Activated CD8-positive, alpha-beta memory T cell treated with anti-CD3 and anti-CD28 coated beads for 48 hours (primary cell): ENCODE results near the gene LOXHD1.
A peak's percentile ranks its signal among the peaks of the same experiment; 100 is the strongest.

Source experiments
- DNase-seq, 3 experiments: peaks; one replicate each; pipeline ENCODE4 v3.0.0-alpha.2; 2020; ENCODE audit warnings: low read depth in 2 of 3, low spot score in 2 of 3

Gene LOXHD1

DNA sequence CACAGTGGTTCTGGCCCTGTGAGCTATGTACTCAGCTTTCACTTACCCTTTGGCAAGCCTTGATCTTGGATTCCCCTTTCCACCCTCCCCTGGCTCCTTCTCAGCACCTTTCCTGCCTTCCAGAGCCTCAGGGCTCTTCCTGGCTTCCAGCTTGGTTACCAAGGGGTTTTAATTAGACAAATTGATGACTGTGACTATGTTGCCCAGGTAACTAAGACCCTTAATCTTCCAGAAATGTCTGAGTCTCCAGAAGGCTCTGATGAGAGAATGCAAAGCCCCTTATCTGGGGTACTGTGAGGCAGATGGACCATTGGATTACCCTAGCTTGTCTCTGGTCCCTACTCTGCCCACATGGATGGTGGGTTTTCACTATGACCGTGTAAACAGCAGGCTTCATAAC is 174.2 kb downstream of the LOXHD1 start:
- no peak for DNase-seq

DNA sequence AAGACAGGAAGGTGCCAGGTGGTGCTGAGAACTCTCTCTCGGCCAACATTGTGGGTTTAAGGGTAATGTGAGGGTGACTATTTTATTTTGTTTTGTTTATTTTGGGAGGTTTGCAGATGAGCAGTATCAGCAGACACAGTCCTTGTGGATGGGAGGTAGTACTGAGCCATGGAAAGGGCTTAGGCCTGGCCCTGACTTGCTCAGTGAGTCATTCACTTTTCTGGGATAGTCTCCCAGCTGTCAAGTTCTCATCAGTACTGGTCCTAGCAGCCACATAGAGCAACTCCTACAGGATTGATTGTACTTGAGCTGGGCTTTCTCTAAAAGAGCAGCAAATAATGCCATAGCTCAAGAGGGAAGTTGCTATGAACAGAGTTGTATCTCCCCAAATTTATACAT is 175.2 kb downstream of the LOXHD1 start:
- DNase-seq, result no peak

DNA sequence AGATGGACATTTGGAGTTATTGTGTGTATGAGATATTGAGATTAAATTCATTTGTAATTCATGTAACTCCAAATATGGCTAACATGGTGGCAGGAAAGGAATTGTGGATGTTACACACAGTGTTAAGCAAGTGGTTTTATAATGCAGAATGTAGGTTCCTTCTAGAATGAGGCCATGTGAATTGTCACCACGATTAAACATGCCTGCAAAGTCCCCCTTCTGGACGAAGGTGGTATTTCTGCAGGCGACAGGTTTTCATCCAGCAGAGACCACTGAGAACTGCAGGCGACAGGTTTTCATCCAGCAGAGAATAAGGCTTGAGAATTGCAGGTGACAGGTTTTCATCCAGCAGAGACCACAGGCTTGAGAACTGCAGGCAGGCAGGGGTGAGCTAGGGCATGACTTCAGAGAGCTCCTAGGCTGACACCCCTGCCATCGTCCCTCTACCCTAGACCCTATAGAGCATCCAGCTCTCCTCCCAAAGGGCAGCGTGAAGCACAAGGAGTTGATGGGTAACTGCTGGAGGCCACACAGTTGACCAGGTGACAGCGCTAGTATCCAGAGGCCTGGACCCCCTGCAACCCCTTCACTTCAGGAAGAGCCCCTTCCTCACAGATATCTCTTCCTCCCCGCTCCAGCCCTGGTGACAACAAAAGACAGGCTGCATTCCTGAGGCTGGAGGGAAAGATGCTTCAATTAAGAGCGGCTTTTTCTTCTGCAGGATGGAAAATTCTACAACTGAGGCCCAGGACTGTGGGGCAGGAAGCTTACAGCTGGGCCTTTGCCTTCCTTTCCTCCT is 175.8 kb downstream of the LOXHD1 start:
- DNase-seq, result peak in 1 of 3 experiments; percentile 35

DNA sequence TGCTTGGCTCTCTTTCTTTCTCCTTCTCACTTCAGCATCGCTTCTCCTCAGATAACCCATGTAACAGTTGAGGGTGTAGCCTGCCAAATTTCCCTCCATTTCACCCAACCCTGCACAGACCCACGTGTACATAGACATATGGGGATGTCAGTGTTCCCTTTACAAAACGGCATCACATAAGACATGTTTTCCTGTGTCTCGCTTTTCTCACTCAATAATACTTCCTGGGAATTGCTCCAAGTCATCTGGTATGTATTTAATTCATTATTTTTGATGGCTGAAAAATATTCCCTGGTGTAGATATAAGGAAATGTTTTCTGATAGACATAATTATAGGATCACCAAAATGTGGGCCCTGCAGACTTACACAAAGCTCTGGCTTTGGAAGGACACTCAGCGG is 176.8 kb downstream of the LOXHD1 start:
- no peak for DNase-seq

DNA sequence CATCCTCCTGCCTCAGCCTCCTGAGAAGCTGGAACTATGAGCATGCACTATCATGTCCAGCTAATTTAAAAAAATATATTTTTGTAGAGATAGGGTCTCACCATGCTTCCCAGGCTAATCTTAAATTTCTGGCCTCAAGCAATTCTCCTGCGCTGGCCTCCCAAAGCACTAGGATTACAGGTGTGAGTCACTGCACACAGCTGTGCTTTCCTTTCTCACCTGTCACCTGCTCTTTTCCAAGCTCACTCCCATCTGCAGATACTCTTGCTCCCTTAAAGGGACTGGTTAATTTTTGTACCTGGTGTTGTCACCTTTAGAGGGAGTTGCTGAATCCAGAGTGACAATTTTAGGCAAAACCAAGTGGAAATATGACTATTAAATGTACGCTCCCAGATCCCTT is 178.2 kb downstream of the LOXHD1 start:
- DNase-seq, result no peak

DNA sequence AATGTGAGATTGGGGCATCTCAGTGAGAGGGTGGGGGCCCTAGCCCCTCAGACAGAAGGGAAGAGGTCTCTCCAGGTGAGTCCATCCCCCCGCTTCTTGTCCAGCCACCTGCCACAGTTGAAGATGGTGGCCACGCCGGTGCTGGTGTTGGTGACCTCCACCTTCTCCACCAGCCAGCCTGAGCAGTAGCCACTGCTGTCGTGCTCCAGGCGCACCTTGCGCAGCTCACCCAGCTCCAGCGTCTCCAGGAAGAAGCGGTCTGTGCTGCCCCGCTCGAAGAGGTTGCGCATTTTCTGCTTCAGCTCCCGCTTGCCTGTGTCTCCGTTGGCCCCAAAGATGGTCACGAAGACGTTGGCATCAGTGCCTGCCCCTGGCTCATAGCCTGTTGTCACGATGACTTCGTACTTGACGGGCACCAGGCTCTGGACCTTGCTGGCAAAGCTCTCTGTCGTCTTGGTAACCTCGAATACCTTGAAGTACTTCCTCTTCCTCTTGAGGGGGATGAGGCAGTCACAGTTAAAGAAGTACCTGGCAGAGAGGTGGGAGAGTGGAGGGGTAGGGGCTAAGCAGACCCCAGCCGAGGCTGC is 179.5 kb downstream of the LOXHD1 start:
- DNase-seq, result no peak

DNA sequence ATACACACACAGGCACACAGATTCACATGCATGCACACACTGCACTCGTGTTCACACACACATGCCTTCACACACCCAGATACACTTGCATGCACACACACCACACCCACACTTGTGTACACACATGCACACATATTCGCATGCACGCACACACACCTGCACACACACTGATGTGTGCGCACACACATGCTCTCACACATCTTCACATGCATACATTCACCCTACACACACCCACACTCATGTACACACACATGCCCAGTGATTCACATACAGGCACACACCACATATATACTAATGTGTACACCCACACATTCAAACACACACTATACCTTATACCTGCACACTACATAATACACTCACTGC is 181.6 kb downstream of the LOXHD1 start:
- no peak for DNase-seq

DNA sequence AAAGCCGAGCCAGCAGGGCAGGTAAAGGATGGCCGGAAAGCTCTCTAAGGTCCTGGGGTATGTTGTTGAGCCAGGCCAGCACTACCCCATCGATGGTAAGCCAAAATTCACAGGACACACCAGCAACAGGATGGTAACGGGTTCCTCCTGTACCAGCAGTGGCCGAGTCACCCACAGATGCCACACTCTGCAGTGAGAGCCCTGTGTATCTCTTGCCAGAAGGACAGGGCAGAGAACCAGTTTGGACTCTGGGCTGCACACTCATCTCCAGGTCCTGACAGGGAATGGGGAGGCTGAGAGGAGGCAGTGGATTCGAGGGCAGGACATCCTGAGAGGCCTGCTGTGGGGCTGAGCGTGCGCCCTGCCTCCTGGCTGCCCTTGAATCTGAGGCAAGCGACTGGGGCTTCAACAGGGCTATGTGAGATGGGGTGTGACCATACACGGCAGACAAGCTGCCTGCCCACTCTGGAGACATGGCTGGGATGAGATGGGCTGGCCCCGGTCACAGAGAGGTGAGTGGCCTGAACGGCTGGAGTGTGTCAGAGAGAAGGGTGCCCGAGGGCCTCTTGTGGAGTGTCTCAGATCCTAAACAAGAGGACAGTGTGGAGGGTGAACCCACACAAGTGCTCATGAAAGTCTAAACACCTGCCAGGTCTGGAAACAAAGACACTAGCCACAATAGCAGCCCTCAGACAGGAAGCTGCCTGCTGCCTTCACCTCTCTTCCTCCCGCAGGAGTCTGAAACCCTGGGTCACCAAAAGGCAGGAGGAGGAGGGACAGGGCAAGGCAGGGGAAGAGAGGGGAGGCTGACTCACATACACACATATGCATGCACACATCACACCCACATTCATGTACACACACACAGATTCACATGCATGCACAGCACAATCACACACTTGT is 182.3 kb downstream of the LOXHD1 start:
- DNase-seq, result no peak

DNA sequence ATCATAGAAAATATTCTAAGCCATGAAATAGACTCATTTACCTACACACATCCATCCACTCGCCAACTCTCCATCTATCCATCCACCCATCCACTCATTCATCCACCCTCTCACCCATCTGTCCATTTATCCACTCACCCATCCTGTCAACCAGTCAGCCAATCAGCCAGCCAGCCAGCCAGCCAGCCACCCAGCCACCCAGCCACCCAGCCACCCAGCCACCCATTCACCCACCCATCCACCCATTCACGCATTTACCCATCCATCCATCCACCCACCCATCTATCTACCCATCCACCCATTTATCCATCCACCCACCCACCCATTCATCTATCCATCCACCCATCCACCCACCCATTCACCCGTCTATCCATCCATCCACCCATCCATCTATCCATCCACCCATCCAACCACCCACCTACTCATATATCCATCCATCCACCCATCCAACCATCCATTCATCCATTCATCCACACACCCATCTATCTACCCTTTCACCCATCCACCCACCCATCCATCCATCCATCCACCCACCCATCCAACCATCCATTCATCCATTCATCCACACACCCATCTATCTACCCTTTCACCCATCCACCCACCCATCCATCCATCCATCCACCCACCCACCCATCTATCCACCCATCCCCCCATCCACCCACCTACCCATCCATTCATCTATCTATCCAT is 185.1 kb downstream of the LOXHD1 start:
- no peak for DNase-seq

DNA sequence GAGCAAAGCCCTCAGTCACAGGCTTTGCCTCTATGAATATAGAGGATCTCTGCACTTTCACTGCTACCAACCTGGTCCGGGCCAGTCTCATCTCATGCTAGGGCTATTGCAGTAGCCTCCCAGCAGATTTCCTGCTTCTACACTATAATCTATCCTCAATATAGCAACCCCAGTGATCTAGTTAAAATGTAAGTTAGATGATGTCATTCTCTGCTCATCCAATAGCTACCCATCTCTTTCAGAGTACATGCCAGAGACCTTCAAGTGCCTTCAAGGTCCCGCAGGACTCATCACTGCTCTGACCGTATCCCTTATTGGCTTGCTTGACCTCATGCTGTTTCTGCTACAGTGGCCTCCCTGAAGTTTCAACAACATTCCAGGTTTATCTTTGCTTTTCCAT is 186.3 kb downstream of the LOXHD1 start:
- DNase-seq, result no peak

DNA sequence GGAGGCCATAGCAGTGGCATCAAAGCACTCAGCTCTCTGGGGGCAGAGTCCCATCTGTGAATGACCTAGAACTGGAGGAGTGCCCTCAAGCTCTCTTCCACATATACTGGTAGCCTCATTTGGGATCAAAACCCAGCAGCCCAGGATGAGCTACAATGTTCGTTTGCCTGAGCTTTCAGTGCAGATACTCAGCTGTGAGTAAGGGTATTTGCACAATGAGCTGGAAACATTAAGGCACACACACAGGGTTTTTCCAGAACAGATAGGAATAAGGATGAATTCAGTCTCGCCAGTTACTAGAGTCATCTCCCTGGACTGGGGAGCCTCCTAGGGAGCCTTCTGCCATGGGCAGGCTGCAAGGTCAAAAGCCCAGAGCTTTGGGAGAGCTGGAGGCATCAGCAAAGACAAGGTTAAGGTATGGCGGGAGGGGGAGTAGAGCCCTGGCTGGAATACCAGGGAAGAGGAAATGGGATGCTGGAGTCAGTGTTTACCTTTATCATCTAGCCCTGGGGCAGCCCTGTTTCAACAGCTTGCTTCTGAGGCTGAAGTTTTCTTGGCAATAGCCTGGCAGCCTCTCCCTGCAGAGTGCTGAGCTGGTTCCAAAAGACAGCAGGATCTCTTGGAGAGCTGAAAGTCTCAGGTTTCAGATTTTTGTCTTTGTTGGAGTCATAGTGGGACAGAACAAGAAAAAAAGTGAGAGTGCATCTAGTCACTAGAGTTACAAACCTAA is 187.7 kb downstream of the LOXHD1 start:
- DNase-seq, result no peak

DNA sequence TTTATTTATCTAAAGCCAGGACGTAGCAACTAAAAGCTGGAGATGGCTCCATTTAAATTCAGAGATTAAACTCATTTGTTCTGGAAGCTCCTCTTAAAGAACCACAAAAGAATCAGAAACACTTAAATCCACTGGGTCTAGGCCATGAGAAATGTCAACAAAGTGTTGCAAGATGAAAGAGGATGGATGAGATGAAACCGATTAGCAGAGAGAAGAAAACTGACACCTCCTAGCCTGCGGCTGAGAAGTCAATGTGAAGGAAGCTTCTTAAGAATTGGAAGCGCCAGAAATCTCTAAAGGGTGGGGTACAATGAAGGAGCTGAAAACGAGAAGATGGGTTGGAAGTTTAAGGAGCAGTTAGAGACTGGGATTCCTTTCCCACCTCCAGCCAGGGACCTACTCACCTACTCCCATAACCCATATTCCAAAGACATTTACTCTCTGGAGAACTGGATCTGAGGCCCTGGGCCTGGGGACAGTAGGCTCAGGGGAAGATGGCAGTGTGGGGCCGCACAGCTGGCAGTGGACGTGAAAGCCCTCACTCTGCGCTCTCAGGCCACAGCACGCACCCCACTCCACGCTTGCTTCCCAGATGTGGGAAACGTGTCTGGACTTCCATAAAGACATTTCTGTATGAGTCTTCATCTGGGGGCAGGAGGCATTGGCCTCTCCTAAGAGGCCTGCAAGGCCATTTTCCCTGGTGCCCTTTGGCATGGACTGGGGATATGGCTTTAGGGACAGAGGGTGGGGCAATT is 188.4 kb downstream of the LOXHD1 start:
- DNase-seq, result no peak

DNA sequence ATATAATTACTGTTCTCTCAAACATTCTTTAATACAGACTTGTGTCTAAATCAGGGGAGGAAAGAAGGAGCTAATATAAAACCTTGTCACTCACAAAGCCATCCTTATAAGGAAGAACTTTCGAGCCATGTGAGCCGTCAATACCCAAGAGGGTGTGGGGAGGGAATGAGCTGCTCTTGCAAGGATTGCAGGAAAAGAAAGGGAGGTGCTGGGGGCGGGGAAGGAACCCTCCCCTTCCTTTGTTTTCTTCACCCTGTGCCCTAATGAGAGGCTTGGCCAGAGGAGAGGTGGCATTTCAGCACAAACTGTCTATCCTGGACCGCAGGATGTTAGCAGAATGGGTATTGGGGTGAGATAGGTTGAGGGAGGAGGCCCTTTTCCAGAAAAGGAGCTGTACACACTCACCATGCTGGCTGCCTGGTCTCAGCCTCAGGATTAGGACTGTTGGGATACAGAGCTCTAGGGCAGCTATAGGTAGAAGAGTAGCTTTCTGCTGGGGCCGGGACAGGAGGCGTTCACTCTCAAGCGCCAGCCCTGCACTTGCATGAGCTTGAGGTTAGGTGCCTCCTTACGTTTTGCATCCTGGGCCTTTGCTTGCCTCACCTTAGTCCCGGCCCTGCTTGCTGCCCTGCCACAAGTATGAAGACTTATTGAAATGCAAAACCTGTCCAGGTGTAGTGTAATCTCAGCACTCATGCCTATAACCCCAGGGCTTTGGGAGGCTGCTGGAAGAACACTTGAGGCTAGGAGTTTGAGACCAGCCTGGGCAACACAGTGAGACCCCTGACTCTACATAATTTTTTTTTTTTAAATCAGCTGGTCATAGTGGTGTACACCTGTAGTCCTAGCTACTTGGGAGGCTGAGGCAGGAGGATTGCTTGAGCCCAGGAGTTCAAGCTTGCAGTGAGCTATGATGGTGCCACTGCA is 190.5 kb downstream of the LOXHD1 start:
- no peak for DNase-seq

DNA sequence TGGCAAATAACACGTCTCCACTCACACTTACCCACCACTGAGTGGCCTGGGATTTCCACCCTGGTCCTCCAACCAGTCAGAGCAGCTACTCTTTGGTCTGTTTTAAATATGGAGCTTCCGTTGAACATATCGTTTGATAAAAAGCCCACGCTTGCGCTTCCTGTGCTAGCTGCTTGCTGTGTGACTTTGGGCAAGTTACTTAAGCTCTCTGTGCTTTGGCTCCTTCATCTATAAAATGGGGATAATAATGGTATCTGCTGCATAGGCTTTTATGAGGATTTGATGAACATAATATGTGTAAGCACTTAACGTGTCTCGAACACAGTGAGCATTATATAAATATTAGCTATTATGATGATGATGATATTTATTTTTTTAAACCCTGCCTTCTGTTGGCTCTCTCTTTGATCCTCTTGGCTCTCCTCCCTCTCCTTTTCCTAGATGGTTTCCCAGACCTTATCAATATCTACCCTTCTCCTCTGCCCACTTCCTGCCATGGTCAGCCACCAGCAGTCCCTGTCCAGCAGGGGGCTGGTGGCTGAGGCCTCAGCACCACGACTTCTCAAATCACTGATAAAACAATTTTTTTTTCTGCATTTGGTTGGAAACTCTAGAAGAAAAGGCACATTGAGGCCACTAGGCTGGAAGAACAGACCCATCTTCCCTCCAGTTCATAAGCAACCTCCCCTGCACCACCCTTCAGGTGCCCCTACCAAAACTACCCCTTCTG is 191.9 kb downstream of the LOXHD1 start:
- DNase-seq, result no peak

DNA sequence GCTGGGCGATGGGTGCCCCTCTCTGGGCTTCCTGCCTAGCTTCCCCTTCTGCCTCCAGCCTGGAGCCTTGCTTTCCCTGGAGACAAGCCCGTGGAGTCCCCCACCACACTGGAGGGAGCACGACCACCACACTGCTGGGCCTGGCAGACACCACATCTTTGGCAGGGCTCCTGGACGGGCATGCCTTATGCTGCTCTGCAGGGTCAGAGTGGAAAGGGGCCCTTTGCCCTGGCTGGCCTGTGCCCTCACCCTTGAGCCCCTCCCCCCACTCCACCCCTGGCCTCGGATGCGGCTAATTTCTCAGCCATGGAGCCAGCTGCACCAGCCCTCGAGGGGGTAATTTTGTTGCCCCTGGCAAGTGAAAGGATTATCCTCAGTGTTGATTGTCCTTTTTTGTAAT is 194.5 kb downstream of the LOXHD1 start:
- DNase-seq, result no peak

DNA sequence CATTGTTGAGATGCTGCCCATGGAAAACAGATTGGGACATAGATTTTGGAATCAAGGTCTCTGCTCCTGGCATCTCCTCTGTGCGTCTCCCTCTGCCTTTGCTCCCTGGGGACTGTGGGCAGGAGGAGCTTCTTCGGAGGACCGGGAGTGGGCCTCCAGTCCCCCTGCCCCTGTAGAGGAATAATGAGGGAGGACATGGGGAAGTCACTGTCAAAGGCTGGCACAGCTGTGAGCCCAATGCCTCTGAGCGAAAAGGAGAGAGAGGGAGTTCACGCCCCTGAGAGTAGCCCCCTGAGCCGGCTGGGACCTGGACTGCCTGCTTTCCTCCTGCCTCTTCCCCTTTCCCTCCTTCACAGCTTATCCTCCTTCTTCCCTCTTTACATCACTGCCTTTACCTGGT is 195.0 kb downstream of the LOXHD1 start:
- DNase-seq, result no peak

DNA sequence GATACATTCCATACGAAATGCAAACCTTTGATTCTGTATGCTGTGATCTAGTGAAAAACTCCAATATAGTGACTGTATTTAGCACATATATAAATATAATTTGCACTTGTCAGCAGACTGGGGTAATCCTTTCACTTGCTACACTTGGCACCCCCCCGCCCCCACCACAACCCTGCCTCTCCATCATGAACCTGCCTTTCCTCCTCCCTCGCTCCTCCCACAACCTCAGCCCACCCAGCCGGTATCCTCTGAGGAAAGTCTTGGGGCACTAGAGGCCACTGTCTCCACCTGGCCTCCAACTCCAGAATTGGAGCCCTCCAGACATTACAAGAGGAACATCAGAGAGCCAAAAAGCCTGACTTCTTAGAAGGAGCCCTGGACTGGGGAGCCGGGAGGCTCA is 196.3 kb downstream of the LOXHD1 start:
- no peak for DNase-seq

DNA sequence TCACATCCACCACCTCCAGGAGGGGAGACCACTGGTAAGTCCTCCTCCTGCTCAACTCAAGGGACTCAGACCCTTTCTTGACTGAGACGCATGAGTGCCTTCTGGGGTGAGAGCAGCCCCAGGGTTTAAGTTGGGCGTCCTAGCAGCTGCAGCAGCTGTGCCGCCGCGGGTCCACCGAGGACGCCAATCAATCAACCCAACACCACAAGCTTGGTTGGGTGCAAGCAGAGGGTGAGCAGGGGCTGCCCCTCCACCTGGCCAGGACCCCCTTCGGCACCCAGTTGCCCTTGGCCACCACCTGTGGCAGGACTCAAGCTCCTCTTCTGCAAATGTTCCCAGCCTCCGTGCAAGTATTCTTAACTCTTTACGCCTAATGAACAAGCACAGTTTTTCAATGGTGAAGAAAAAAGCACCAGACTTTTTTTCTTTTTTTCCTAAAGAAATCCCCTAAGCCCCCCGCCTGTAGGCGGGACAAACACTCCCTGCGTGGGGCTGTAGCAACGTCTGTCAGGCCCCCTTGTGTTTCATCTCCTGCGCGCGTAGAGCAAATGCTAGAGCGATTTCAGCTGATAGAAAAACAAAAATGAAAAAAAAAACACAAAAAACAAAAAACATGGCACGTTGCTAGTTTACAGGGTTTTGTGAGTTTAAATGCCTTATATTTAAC is 197.1 kb downstream of the LOXHD1 start:
- no peak for DNase-seq
